ENCODE results near the gene PCBP3. TPM values are rescaled to one million over a fixed set of nuclear protein-coding genes. Genes with fewer than 3 reads are reported as not detected.

The PCBP3 gene
- total RNA-seq, 2 experiments from 2014 or later = 12.2 to 13.2 TPM

DNA sequence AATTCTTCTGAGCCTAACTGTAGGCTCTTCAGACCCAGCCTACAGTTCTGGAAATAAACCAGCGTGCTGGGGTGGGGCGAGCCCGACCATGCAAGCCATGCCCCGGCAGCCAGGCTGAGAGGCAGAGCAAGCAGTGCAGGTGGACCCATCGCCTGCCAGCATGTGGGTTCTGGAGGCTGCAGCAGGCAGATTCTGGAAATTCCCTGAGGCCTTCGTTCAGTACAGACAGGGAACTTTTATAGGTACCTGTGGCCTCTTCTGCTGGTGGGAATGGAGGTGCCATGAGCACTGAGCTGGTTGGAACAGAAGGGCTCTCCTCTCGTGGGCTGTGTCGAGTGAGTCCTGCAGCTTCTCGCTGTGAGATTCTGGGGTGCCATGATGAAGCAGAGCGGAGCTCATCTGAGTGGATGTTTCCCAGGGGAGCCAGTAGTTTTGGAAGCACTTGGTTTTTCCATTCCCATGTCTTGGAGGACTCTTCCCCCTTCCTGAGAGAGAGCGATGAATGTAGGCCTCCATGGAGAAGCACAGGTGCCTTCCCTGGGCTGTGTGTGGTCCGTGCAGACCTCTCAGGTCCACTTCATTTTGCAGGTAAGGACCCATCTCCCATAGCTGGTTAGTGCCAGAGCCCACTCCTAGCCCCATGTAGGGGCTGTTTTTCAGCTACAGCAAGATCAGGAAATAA is 94.1 kb downstream of the PCBP3 start:
- H3K9me3 Mint-ChIP-seq (ENCODE audit: low read depth) = no peaks in the 10 kb centered on the region
- no peak overlapping the region for H3K4me3 Mint-ChIP-seq
- POLR2A ChIA-PET = interaction anchor here (0.5 kb wide), 1 partner anchor 125 kb away, joined by 3 read pairs; no protein-coding TSS in a partner anchor
- H3K4me1 Mint-ChIP-seq = peaks cover 14% of the 10 kb centered on the region
- ATAC-seq = no peak
- no peak overlapping the region for H3K27ac Mint-ChIP-seq
- no peak for DNase-seq
- intact Hi-C loops (cut with DNase I, micrococcal nuclease) = no loop called here
- CTCF ChIA-PET = no interaction called here
- H3K36me3 Mint-ChIP-seq (ENCODE audit: low read depth) = peaks cover 6% of the 10 kb centered on the region
- H3K27me3 Mint-ChIP-seq = no peaks in the 10 kb centered on the region

GRCh38 chr21:45739218-45740087 is 95.9 kb downstream of the PCBP3 start:
- ChIA-PET POLR2A (no interaction called here), CTCF (interaction anchor here (1.8 kb wide), 1 partner anchor 8 kb away, joined by 7 read pairs; no protein-coding TSS in a partner anchor)
- no peak for DNase-seq

GRCh38 chr21:45740088-45740440 is 96.5 kb downstream of the PCBP3 start:
- no peak overlapping the region for H3K27ac Mint-ChIP-seq
- H3K27me3 Mint-ChIP-seq = no peaks in the 10 kb centered on the region
- intact Hi-C loops (cut with DNase I, micrococcal nuclease) = no loop called here
- ATAC-seq (no peak), DNase-seq (no peak)
- peaks cover 15% of the 10 kb centered on the region for H3K4me1 Mint-ChIP-seq
- ChIA-PET CTCF (interaction anchor here (1.8 kb wide), 1 partner anchor 9 kb away, joined by 7 read pairs; no protein-coding TSS in a partner anchor), POLR2A (interaction anchor here (0.6 kb wide), 1 partner anchor 17 kb away, joined by 3 read pairs; no protein-coding TSS in a partner anchor)
- H3K36me3 Mint-ChIP-seq (ENCODE audit: low read depth) = peaks cover 1% of the 10 kb centered on the region
- H3K9me3 Mint-ChIP-seq (ENCODE audit: low read depth) = no peaks in the 10 kb centered on the region
- no peak overlapping the region for H3K4me3 Mint-ChIP-seq

More at GRCh38 chr21:45739218-45740087, 95.9 kb downstream of the PCBP3 start:
- peak; percentile 39 for ATAC-seq
- no peaks in the 10 kb centered on the region for H3K36me3 Mint-ChIP-seq (ENCODE audit: low read depth)
- H3K9me3 Mint-ChIP-seq (ENCODE audit: low read depth) = no peaks in the 10 kb centered on the region
- peaks cover 15% of the 10 kb centered on the region for H3K4me1 Mint-ChIP-seq
- H3K27ac Mint-ChIP-seq = peak overlapping the region; percentile 15
- intact Hi-C loops (cut with DNase I, micrococcal nuclease) = no loop called here
- no peak overlapping the region for H3K4me3 Mint-ChIP-seq
- H3K27me3 Mint-ChIP-seq = no peaks in the 10 kb centered on the region

DNA sequence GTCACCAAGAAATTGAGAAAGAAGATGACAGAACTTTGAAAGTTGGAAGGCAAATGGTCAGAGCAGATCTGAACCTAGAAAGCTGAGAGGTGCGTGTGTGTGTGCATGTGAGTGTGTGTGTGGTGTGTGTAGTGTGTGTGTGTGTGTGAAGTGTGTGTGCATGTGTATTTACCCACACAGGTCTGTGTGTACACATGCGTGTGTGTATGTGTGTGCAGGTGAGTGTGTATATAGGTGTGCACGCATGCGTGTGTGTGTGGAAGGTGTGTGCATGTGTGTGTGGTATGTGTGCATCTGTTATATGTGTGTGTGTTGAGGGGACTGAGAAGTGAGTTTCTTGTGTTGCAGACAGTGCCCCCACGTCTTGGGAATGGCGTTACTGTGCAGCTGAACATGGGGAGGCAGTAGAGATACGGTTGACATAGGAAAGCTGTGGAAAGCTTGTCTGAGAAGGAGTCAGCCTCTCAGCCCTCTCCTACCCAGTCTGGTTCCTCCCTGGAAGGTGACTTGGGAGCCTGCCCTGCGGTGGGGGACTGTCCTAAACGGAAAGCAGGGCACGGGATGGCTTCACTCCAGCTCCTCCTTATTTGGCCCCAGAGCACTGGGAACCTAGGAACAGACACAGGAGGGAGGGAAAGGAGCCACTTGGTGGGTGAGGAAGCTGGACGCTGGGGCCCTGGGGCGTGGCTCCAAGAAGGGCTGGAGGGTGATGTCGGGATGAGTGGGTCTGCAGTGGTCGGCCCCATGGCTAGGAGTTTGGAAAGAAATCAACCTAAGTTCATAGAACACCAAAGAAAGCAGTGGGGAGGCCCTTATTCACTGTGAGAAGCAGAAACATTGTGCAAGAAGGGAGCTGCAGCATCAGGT is 97.2 kb downstream of the PCBP3 start:
- peaks cover 7% of the 10 kb centered on the region for H3K36me3 Mint-ChIP-seq (ENCODE audit: low read depth)
- H3K27me3 Mint-ChIP-seq = no peaks in the 10 kb centered on the region
- H3K27ac Mint-ChIP-seq = no peak overlapping the region
- ATAC-seq (no peak), DNase-seq (no peak)
- H3K9me3 Mint-ChIP-seq (ENCODE audit: low read depth) = peaks cover 3% of the 10 kb centered on the region
- no peak overlapping the region for H3K4me3 Mint-ChIP-seq
- intact Hi-C loops (cut with DNase I, micrococcal nuclease) = no loop called here
- H3K4me1 Mint-ChIP-seq = peaks cover 15% of the 10 kb centered on the region
- POLR2A ChIA-PET = interaction anchor here (0.6 to 1.1 kb wide), 3 partner anchors 17 to 102 kb away, joined by 3 to 5 read pairs (median 3); no protein-coding TSS in a partner anchor
- CTCF ChIA-PET = interaction anchor here (0.7 to 1.8 kb wide), 3 partner anchors 10 to 26 kb away, joined by 3 to 7 read pairs (median 4); no protein-coding TSS in a partner anchor

GRCh38 chr21:45741691-45742090 is 98.2 kb downstream of the PCBP3 start:
- peak; percentile 50 for DNase-seq
- Mint-ChIP-seq H3K4me1 (peaks cover 15% of the 10 kb centered on the region), H3K36me3 (ENCODE audit: low read depth) (peaks cover 7% of the 10 kb centered on the region), H3K9me3 (ENCODE audit: low read depth) (peaks cover 3% of the 10 kb centered on the region), H3K27ac (no peak overlapping the region), H3K27me3 (no peaks in the 10 kb centered on the region), H3K4me3 (no peak overlapping the region)
- ChIA-PET CTCF (interaction anchor here (0.5 to 1.5 kb wide), 2 partner anchors 26 to 617 kb away, joined by 3 to 4 read pairs; no protein-coding TSS in a partner anchor), POLR2A (interaction anchor here (1.1 kb wide), 1 partner anchor 96 kb away, joined by 3 read pairs; no protein-coding TSS in a partner anchor)
- peak; percentile 61 for ATAC-seq
- intact Hi-C loops (cut with DNase I, micrococcal nuclease) = no loop called here

- POLR2A ChIA-PET = interaction anchor here (0.6 kb wide), 1 partner anchor 555 kb away, joined by 3 read pairs; no protein-coding TSS in a partner anchor
- no peak overlapping the region for H3K27ac Mint-ChIP-seq
Observed at GRCh38 chr21:45742247-45742646, 98.7 kb downstream of the PCBP3 start.

GRCh38 chr21:45745256-45745655 is 101.7 kb downstream of the PCBP3 start:
- Mint-ChIP-seq H3K4me1 (peaks cover 20% of the 10 kb centered on the region), H3K36me3 (ENCODE audit: low read depth) (peaks cover 11% of the 10 kb centered on the region), H3K4me3 (no peak overlapping the region), H3K9me3 (ENCODE audit: low read depth) (peaks cover 3% of the 10 kb centered on the region), H3K27ac (no peak overlapping the region), H3K27me3 (no peaks in the 10 kb centered on the region)
- ChIA-PET CTCF (no interaction called here), POLR2A (no interaction called here)
- DNase-seq (no peak), ATAC-seq (no peak)
- intact Hi-C loops (cut with DNase I, micrococcal nuclease) = no loop called here

More at GRCh38 chr21:45742247-45742646, 98.7 kb downstream of the PCBP3 start:
- Mint-ChIP-seq H3K9me3 (ENCODE audit: low read depth) (peaks cover 3% of the 10 kb centered on the region), H3K27me3 (no peaks in the 10 kb centered on the region), H3K36me3 (ENCODE audit: low read depth) (peaks cover 7% of the 10 kb centered on the region), H3K4me1 (peaks cover 15% of the 10 kb centered on the region), H3K4me3 (peak overlapping the region; percentile 6)
- ATAC-seq = peak; percentile 47
- CTCF ChIA-PET = interaction anchor here (0.5 to 1.2 kb wide), 3 partner anchors 11 to 617 kb away, joined by 3 to 6 read pairs (median 3); no protein-coding TSS in a partner anchor
- intact Hi-C loops (cut with DNase I, micrococcal nuclease) = no loop called here
- DNase-seq = no peak

DNA sequence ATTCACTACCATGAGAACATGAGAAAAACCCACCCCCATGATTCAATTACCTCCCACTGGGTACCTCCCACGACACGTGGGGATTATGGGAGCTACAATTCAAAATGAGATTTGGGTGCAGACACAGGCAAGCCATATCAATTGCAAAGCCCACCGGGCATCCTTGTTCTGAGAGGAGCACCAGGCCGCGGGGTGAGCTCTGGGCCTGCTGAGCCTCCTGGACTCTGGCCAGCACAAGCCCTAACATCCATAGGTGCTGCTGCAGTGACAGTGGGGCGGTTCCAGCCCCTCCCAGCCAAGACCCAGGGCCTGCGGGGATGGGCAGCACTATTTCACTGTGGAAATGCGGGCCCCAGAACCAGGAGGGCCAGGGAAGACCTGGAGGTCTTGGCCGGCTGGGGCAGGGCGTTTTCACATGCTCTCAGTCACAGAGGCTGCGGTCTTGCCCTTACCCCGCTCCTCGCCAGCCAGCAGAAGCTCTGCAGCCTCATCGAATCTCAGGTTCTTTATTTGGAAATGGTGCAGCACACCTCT is 103.8 kb downstream of the PCBP3 start:
- intact Hi-C loops (cut with DNase I, micrococcal nuclease) = no loop called here
- H3K4me1 Mint-ChIP-seq = peaks cover 16% of the 10 kb centered on the region
- ATAC-seq (no peak), DNase-seq (no peak)
- no peaks in the 10 kb centered on the region for H3K27me3 Mint-ChIP-seq
- ChIA-PET POLR2A (no interaction called here), CTCF (interaction anchor here (0.7 kb wide), 1 partner anchor 17 kb away, joined by 3 read pairs; no protein-coding TSS in a partner anchor)
- H3K9me3 Mint-ChIP-seq (ENCODE audit: low read depth) = peaks cover 3% of the 10 kb centered on the region
- H3K4me3 Mint-ChIP-seq = no peak overlapping the region
- H3K27ac Mint-ChIP-seq = no peak overlapping the region
- peaks cover 13% of the 10 kb centered on the region for H3K36me3 Mint-ChIP-seq (ENCODE audit: low read depth)

DNA sequence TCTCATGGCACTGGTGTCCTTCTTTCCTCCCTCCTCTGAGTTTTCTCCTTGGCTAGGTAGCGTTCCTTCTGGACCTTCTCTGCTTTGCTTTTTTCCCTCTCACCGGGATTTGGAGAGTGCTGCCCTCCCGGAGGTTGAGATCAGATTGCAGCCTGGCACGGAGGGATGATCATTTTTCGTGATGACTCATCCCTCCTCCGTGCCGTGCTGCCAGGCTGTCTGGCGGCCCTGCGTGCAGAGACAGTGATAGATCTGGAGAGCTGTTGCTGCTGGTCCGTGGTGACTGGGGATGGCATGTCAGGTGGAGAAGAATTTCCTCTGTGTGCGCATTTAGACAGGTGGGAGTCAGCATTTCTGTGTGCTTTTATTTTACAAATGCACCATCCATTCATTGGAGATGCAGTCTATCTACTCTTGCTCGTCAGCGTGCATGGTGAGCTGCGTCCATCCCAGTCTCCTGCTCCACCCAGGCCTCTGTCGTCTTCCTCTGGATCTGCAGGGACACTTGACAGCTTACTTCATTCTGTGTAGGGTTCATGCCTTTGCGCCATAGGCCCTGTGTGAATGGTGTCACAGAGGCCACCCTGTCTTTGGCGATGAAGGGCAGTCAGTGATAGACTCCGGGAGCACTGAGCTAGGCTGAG is 104.4 kb downstream of the PCBP3 start:
- CTCF ChIA-PET = interaction anchor here (0.6 to 1.1 kb wide), 3 partner anchors 10 to 170 kb away, joined by 3 to 7 read pairs (median 3); no protein-coding TSS in a partner anchor

DNA sequence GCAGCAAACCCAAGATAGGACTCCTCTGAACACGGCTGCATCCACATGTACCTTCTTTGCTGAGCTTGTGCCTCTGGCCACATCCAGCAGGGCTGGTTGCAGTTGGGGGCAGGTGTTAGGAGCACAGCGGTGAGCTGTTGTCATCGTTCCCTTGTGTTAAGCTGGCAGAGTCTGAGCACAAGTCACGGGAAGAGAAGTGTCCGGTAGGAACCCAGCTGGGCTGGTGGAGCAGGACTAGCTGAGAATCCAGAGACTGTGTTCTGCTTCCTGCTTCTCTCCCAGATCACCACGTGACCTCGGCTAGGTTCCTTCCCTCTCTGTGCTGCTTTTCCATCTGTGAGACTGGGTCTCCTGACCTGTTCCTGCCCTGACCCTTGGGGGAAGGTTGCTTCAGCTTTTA is 105.1 kb downstream of the PCBP3 start:
- ChIA-PET CTCF (interaction anchor here (0.5 to 1.1 kb wide), 3 partner anchors 10 to 170 kb away, joined by 3 to 7 read pairs (median 3); no protein-coding TSS in a partner anchor), POLR2A (interaction anchor here (0.6 kb wide), 1 partner anchor 29 kb away, joined by 3 read pairs; no protein-coding TSS in a partner anchor)
- no peak for ATAC-seq
- H3K4me1 Mint-ChIP-seq = peaks cover 11% of the 10 kb centered on the region
- intact Hi-C loops (cut with DNase I, micrococcal nuclease) = loop anchor here in 1 of 2 experiments (2.0 kb wide), 1 partner anchor 22 kb away; no protein-coding TSS in a partner anchor
- H3K4me3 Mint-ChIP-seq = no peak overlapping the region
- H3K9me3 Mint-ChIP-seq (ENCODE audit: low read depth) = peaks cover 3% of the 10 kb centered on the region
- no peak overlapping the region for H3K27ac Mint-ChIP-seq
- peaks cover 13% of the 10 kb centered on the region for H3K36me3 Mint-ChIP-seq (ENCODE audit: low read depth)
- no peak for DNase-seq
- H3K27me3 Mint-ChIP-seq = no peaks in the 10 kb centered on the region

More for the DNA sequence above, 104.4 kb downstream of the PCBP3 start:
- Mint-ChIP-seq H3K36me3 (ENCODE audit: low read depth) (peaks cover 13% of the 10 kb centered on the region), H3K27ac (no peak overlapping the region), H3K4me1 (peaks cover 11% of the 10 kb centered on the region), H3K27me3 (no peaks in the 10 kb centered on the region), H3K4me3 (no peak overlapping the region), H3K9me3 (ENCODE audit: low read depth) (peaks cover 3% of the 10 kb centered on the region)
- ATAC-seq = peak; percentile 61
- intact Hi-C loops (cut with DNase I, micrococcal nuclease) = loop anchor here in 1 of 2 experiments (2.0 kb wide), 1 partner anchor 21 kb away; no protein-coding TSS in a partner anchor
- peak; percentile 40 for DNase-seq
- POLR2A ChIA-PET = interaction anchor here (0.6 kb wide), 1 partner anchor 30 kb away, joined by 3 read pairs; no protein-coding TSS in a partner anchor
